SH-SY5Y (cell line): ENCODE measurements around the gene VEZT.

Source experiments
- GATA2 ChIP-seq: IDR thresholded peaks from 2 replicates; pipeline ENCODE4 v1.6.1; 2011; ENCODE audit warnings: mild to moderate bottlenecking, low read depth, low read length
- GATA3 ChIP-seq: IDR thresholded peaks from 2 replicates; pipeline ENCODE4 v1.6.1; 2011; ENCODE audit warnings: low read depth, mild to moderate bottlenecking, low read length, moderate library complexity

- TF ChIP-seq GATA2 (no peak), GATA3 (no peak)
These were observed 8.9 kb upstream of the VEZT start for GRCh38 chr12:95208678-95209077.
